ENCODE data around the gene CLEC6A. TPM values are rescaled to one million over a fixed set of nuclear protein-coding genes. Genes with fewer than 3 reads are reported as not detected.

CLEC6A gene
- total and polyA plus RNA-seq, 2 of the 8 experiments (the other 6 are each of a cell fraction or from before 2014, with no cell fraction given), result not detected

GRCh38 chr12:8483079-8483478 lies 27.3 kb downstream of the CLEC6A start:
- CTCF ChIA-PET (ENCODE audit: partially characterized antibody), result interaction anchor here (0.7 to 1.4 kb wide), 3 partner anchors 11 to 27 kb away, joined by 3 to 4 read pairs (median 3); partner anchors contain the start of gene CLEC6A
- Histone ChIP-seq H3K4ac (replicated peaks; ENCODE audit: insufficient read length, low read depth, low read length) (no peak overlapping the region), H3K79me1 (ENCODE audit: low read depth, low read length) (no peaks in the 10 kb centered on the region), H3K9ac (replicated peaks in 1 of 4; ENCODE audit: extremely low read depth in 1 of 4, low read depth in 3 of 4, low read length in 3 of 4) (no peak overlapping the region), H3K79me2 (ENCODE audit: control insufficient read depth in 1 of 2, insufficient read depth in 2 of 2, low read length in 2 of 2) (no peaks in the 10 kb centered on the region), H2AK5ac (ENCODE audit: low read depth, low read length) (peak overlapping the region; percentile 70; the same call in 1 of the 2 replicates), H3K56ac (replicated peaks; ENCODE audit: insufficient read length, low read depth, low read length) (no peak overlapping the region), H4K91ac (replicated peaks; ENCODE audit: insufficient read length, low read length) (peak overlapping the region; percentile 32), H3K36me3 (ENCODE audit: control insufficient read depth in 2 of 4, insufficient read depth in 4 of 4, low read length in 3 of 4) (no peaks in the 10 kb centered on the region), H4K20me1 (replicated peaks in 1 of 2; ENCODE audit: control insufficient read depth in 1 of 2, insufficient read depth in 2 of 2, low read length in 2 of 2) (no peaks in the 10 kb centered on the region), H2BK12ac (ENCODE audit: low read depth, low read length) (peak overlapping the region; percentile 82), H3K4me2 (ENCODE audit: insufficient read depth in 1 of 2, low read depth in 2 of 2, low read length in 2 of 2) (no peak overlapping the region), H3K9me3 (ENCODE audit: insufficient read depth in 2 of 2, low read depth in 1 of 2, low read length in 1 of 2) (no peaks in the 10 kb centered on the region), H2BK120ac (replicated peaks; ENCODE audit: low read depth, low read length) (no peak overlapping the region), H3K23me2 (ENCODE audit: low read depth, low read length) (no peaks in the 10 kb centered on the region), H3K27me3 (replicated peaks in 1 of 4; ENCODE audit: control insufficient read depth in 3 of 4, extremely low read depth in 1 of 4, insufficient read depth in 3 of 4, low read length in 3 of 4) (no peaks in the 10 kb centered on the region), H2AFZ (ENCODE audit: low read length) (no peak overlapping the region), H2BK15ac (ENCODE audit: low read length) (peak overlapping the region; percentile 88; the same call in 1 of the 2 replicates), H3K18ac (ENCODE audit: extremely low read depth, low read length) (no peak overlapping the region), H3K4me1 (replicated peaks in 1 of 4; ENCODE audit: control insufficient read depth in 3 of 4, insufficient read depth in 4 of 4, low read length in 3 of 4) (peaks cover 0 to 9% (median 5%) of the 10 kb centered on the region in 4 experiments; a peak in 4 of 7 replicates), H4K8ac (ENCODE audit: extremely low read depth, insufficient read depth, low read length) (no peak overlapping the region), H3K23ac (ENCODE audit: insufficient read length) (no peak overlapping the region), H3K14ac (ENCODE audit: insufficient read length) (no peak overlapping the region), H3K27ac (ENCODE audit: low read depth, low read length) (no peak overlapping the region), H4K5ac (ENCODE audit: insufficient read length, low read depth, low read length) (no peak overlapping the region), H3K4me3 (ENCODE audit: extremely low read depth in 1 of 4, insufficient read depth in 2 of 4, low read depth in 3 of 4, low read length in 4 of 4) (no peak overlapping the region), H2BK5ac (ENCODE audit: low read depth, low read length) (peak overlapping the region; percentile 45), H2BK20ac (ENCODE audit: low read length) (peak overlapping the region; percentile 72; the same call in 1 of the 2 replicates)
- POLR2A ChIA-PET (ENCODE audit: partially characterized antibody), result interaction anchor here (1.5 kb wide), 2 partner anchors 10 to 22 kb away, joined by 3 to 4 read pairs; no protein-coding TSS in a partner anchor
- no peak for FAIRE-seq
- TF ChIP-seq USF2 (IDR thresholded peaks at IDR 0.05; ENCODE audit: low read length), result no peak
- TF ChIP-seq SRF (IDR thresholded peaks at IDR 0.05; ENCODE audit: low read depth, low read length), result 0 out of 2 replicates have a peak, but pooled peaks have one; percentile 8
- no peak for DNase-seq (ENCODE audit: low read depth in 1 of 2, low spot score in 2 of 2)

All from H1 (cell line).